ENCODE results near the gene NKX6-2.

NKX6-2 gene

GRCh38 chr10:132788831-132789219, 2.9 kb upstream of the NKX6-2 start:
- no peak for TF ChIP-seq CTCF (IDR thresholded peaks at IDR 0.05; ENCODE audit: borderline replicate concordance, insufficient read depth, low read depth, low read length)
- H3K4me3 ChIP-seq (ENCODE audit: low read depth, low read length): no peak overlapping the region

GRCh38 chr10:132788180-132788830, 2.4 kb upstream of the NKX6-2 start:
- no peak overlapping the region for H3K4me3 ChIP-seq (ENCODE audit: low read depth, low read length)
- TF ChIP-seq CTCF (IDR thresholded peaks at IDR 0.05; ENCODE audit: borderline replicate concordance, insufficient read depth, low read depth, low read length): 0 out of 2 replicates have a peak, but pooled peaks have one; percentile 2

- no peak overlapping the region for H3K4me3 ChIP-seq (ENCODE audit: low read depth, low read length)
- no peak for TF ChIP-seq CTCF (IDR thresholded peaks at IDR 0.05; ENCODE audit: borderline replicate concordance, insufficient read depth, low read depth, low read length)
Measured at GRCh38 chr10:132787495-132788179, 1.7 kb upstream of the NKX6-2 start.

- no peak overlapping the region for H3K4me3 ChIP-seq (ENCODE audit: low read depth, low read length)
- TF ChIP-seq CTCF (IDR thresholded peaks at IDR 0.05; ENCODE audit: borderline replicate concordance, insufficient read depth, low read depth, low read length): no peak
Measured at GRCh38 chr10:132786884-132787494, 1.0 kb upstream of the NKX6-2 start.

GRCh38 chr10:132786476-132786883, 533 bp upstream of the NKX6-2 start:
- TF ChIP-seq CTCF (IDR thresholded peaks at IDR 0.05; ENCODE audit: borderline replicate concordance, insufficient read depth, low read depth, low read length): no peak
- H3K4me3 ChIP-seq (ENCODE audit: low read depth, low read length): no peak overlapping the region

- H3K4me3 ChIP-seq (ENCODE audit: low read depth, low read length): no peak overlapping the region
- no peak for TF ChIP-seq CTCF (IDR thresholded peaks at IDR 0.05; ENCODE audit: borderline replicate concordance, insufficient read depth, low read depth, low read length)
Measured at GRCh38 chr10:132784866-132785722, 853 bp downstream of the NKX6-2 start.
